ENCODE data around the gene CIDEA.
"Not testable (repeated sequence)": the region's sequence is repeated elsewhere in the genome, so short reads cannot be mapped to it uniquely, and the experiment has no call there.

DNA sequence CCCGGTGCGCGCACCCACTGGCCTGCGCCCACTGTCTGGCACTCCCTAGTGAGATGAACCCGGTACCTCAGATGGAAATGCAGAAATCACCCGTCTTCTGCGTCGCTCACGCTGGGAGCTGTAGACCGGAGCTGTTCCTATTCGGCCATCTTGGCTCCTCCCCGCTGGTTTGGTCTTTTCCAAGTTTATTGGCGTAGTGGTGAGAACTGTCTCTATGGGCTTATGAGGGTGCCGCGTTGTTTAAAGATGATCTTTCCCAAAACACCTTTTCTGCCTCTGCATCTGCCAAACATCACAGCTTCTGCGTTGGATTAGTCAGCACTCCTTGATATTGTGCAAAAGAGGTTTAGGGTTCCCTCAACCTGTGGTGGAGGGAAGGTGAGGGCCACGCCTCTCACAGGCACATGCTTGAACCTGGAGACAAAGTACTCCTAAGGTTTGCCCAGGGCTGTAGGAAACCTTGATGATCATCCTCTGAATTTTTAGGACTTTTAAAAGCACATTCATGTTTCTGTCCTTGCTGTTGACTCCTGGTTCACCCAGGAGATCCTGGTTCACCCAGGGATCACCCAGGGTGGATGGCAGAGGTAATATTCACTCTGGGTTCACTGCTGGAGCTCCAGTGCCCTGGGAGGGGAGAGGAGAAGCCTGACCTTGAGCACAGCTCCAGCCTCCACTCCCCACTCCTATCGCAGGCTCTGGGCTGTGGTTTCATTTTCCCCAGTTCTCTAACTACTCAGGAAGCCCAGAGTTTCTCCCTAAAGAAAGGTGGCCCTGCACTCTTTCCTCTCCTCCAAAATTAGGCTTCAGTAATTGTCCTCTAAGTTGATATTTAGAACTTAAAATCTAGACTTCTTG is 45.6 kb upstream of the CIDEA start:
- TF ChIP-seq, protein P1, sequence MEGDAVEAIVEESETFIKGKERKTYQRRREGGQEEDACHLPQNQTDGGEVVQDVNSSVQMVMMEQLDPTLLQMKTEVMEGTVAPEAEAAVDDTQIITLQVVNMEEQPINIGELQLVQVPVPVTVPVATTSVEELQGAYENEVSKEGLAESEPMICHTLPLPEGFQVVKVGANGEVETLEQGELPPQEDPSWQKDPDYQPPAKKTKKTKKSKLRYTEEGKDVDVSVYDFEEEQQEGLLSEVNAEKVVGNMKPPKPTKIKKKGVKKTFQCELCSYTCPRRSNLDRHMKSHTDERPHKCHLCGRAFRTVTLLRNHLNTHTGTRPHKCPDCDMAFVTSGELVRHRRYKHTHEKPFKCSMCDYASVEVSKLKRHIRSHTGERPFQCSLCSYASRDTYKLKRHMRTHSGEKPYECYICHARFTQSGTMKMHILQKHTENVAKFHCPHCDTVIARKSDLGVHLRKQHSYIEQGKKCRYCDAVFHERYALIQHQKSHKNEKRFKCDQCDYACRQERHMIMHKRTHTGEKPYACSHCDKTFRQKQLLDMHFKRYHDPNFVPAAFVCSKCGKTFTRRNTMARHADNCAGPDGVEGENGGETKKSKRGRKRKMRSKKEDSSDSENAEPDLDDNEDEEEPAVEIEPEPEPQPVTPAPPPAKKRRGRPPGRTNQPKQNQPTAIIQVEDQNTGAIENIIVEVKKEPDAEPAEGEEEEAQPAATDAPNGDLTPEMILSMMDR (IDR thresholded peaks at IDR 0.05): not testable (repeated sequence)
- not testable (repeated sequence) for TF ChIP-seq POLR2A (IDR thresholded peaks at IDR 0.05; ENCODE audit: low read depth); POLR2AphosphoS5 (IDR thresholded peaks at IDR 0.05)
